GM18873 (cell line): ENCODE measurements around the gene PALM.

Source experiments
- ATAC-seq: cut with Tn5 transposase; IDR thresholded peaks from one replicate; pipeline ENCODE4 v1.9.1; 2021; ENCODE audit warnings: mild to moderate bottlenecking, moderate library complexity, moderate number of reproducible peaks; ENCODE audit not compliant: unreplicated experiment, low FRiP score

Gene PALM

GRCh38 chr19:703651-704446, 4.9 kb upstream of the PALM start:
- ATAC-seq: no peak

- ATAC-seq: no peak
Observed at GRCh38 chr19:704447-704741, 4.3 kb upstream of the PALM start.

GRCh38 chr19:709196-709964, 645 bp downstream of the PALM start:
- no peak for ATAC-seq

- no peak for ATAC-seq
Observed at GRCh38 chr19:709965-710571, 1.3 kb downstream of the PALM start.

- no peak for ATAC-seq
Observed at GRCh38 chr19:710767-711166, 2.0 kb downstream of the PALM start.

- ATAC-seq: no peak
Observed at GRCh38 chr19:711254-711653, 2.5 kb downstream of the PALM start.

- no peak for ATAC-seq
Observed at GRCh38 chr19:715347-715746, 6.6 kb downstream of the PALM start.

- no peak for ATAC-seq
Observed at GRCh38 chr19:718251-718951, 9.7 kb downstream of the PALM start.

- ATAC-seq: no peak
Observed at GRCh38 chr19:718991-719512, 10.3 kb downstream of the PALM start.

- no peak for ATAC-seq
Observed at GRCh38 chr19:719636-720344, 11.1 kb downstream of the PALM start.

GRCh38 chr19:720345-721160, 11.8 kb downstream of the PALM start:
- ATAC-seq: no peak

GRCh38 chr19:722553-723101, 13.9 kb downstream of the PALM start:
- no peak for ATAC-seq

- ATAC-seq: no peak
Observed at GRCh38 chr19:723247-723646, 14.5 kb downstream of the PALM start.

- ATAC-seq: no peak
Observed at GRCh38 chr19:723714-724113, 15.0 kb downstream of the PALM start.

GRCh38 chr19:725461-726089, 16.8 kb downstream of the PALM start:
- ATAC-seq: no peak

GRCh38 chr19:726993-727956, 18.5 kb downstream of the PALM start:
- no peak for ATAC-seq

GRCh38 chr19:728011-728410, 19.3 kb downstream of the PALM start:
- ATAC-seq: no peak
